Endothelial cell (in vitro differentiated cells): Measurements from ENCODE around the gene H1-8. TPM values are rescaled to one million over a fixed set of nuclear protein-coding genes. Genes with fewer than 3 reads are reported as not detected.
"Not testable (repeated sequence)": the region's sequence is repeated elsewhere in the genome, so short reads cannot be mapped to it uniquely, and the experiment has no call there.

ENCODE experiments used
- DNase-seq: peaks from one replicate; pipeline ENCODE4 v3.0.0; 2021; ENCODE audit warnings: low spot score
- H3K27ac Mint-ChIP-seq: one replicate; pipeline ENCODE4 v1.8.0; 2021; ENCODE audit warnings: mixed read lengths, inconsistent platforms; ENCODE audit not compliant: unreplicated experiment
- H3K27me3 Mint-ChIP-seq: one replicate; pipeline ENCODE4 v1.8.0; 2021; ENCODE audit warnings: mild to moderate bottlenecking, moderate library complexity, mixed read lengths, inconsistent platforms; ENCODE audit not compliant: unreplicated experiment
- H3K36me3 Mint-ChIP-seq: one replicate; pipeline ENCODE4 v1.8.0; 2021; ENCODE audit warnings: mild to moderate bottlenecking, low read depth, mixed read lengths, inconsistent platforms; ENCODE audit not compliant: unreplicated experiment
- H3K4me1 Mint-ChIP-seq: one replicate; pipeline ENCODE4 v1.8.0; 2021; ENCODE audit warnings: mild to moderate bottlenecking, mixed read lengths, inconsistent platforms; ENCODE audit not compliant: unreplicated experiment
- H3K4me3 Mint-ChIP-seq: one replicate; pipeline ENCODE4 v1.8.0; 2021; ENCODE audit warnings: mild to moderate bottlenecking, mixed read lengths, inconsistent platforms; ENCODE audit not compliant: unreplicated experiment
- H3K9me3 Mint-ChIP-seq: one replicate; pipeline ENCODE4 v1.8.0; 2021; ENCODE audit warnings: mixed read lengths, inconsistent platforms; ENCODE audit not compliant: unreplicated experiment
- total RNA-seq: library from RNA; stranded (reverse); fragmentation: NEBNext Ultra II Directional; extraction: Animal tissue kit (Norgen Biotek cat#: 25700); gene quantifications from one replicate; pipeline ENCODE4 v1.2.1, GENCODE V29; 2021; ENCODE audit not compliant: unreplicated experiment
- TF ChIP-seq, protein P1 (sequence below): fragments of 200-600 bp; sonication (generic); IDR thresholded peaks from one replicate; pipeline ENCODE4 v1.5.0; 2021; ENCODE audit warnings: antibody characterized with exemption; ENCODE audit not compliant: unreplicated experiment

Gene H1-8
- total RNA-seq, 1 donor from 2014 or later: 2.7 TPM

GRCh38 chr3:129542747-129543146 lies 228 bp upstream of the H1-8 start:
- no peaks in the 10 kb centered on the region for H3K36me3 Mint-ChIP-seq

GRCh38 chr3:129543999-129544398 lies 1.0 kb downstream of the H1-8 start:
- TF ChIP-seq, protein P1, sequence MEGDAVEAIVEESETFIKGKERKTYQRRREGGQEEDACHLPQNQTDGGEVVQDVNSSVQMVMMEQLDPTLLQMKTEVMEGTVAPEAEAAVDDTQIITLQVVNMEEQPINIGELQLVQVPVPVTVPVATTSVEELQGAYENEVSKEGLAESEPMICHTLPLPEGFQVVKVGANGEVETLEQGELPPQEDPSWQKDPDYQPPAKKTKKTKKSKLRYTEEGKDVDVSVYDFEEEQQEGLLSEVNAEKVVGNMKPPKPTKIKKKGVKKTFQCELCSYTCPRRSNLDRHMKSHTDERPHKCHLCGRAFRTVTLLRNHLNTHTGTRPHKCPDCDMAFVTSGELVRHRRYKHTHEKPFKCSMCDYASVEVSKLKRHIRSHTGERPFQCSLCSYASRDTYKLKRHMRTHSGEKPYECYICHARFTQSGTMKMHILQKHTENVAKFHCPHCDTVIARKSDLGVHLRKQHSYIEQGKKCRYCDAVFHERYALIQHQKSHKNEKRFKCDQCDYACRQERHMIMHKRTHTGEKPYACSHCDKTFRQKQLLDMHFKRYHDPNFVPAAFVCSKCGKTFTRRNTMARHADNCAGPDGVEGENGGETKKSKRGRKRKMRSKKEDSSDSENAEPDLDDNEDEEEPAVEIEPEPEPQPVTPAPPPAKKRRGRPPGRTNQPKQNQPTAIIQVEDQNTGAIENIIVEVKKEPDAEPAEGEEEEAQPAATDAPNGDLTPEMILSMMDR: no peak
- Mint-ChIP-seq H3K27me3 (peaks cover 29% of the 10 kb centered on the region), H3K4me3 (peak overlapping the region; percentile 14), H3K9me3 (no peaks in the 10 kb centered on the region), H3K4me1 (peaks cover 32% of the 10 kb centered on the region), H3K36me3 (peaks cover 5% of the 10 kb centered on the region), H3K27ac (peak overlapping the region; percentile 44)
- no peak for DNase-seq

More at GRCh38 chr3:129542747-129543146, 228 bp upstream of the H1-8 start:
- no peak overlapping the region for H3K4me3 Mint-ChIP-seq
- H3K9me3 Mint-ChIP-seq: no peaks in the 10 kb centered on the region
- DNase-seq: no peak
- H3K4me1 Mint-ChIP-seq: peaks cover 27% of the 10 kb centered on the region
- H3K27ac Mint-ChIP-seq: peak overlapping the region; percentile 52
- peaks cover 17% of the 10 kb centered on the region for H3K27me3 Mint-ChIP-seq
- TF ChIP-seq, protein P1: no peak

DNA sequence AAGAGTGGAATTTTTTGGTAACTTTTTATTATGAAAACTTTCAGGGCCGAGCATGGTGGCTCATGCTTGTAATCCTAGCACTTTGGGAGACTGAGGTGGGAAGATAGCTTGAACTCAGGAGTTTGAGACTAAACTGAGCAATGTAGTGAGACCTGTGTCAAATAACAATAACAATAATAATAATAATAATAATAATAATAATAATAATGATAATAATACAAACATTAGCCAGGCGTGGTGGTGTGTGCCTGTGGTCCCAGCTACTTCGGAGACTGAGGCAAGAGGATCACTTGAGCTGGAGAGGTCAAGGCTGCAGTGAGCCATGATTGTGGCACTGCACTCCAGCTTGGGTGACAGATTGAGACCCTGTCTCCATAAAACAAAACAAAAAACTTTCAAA lies 3.0 kb downstream of the H1-8 start:
- Mint-ChIP-seq H3K27me3 (peaks cover 45% of the 10 kb centered on the region), H3K4me1 (peaks cover 42% of the 10 kb centered on the region)
- not testable (repeated sequence) for H3K4me3 Mint-ChIP-seq, H3K27ac Mint-ChIP-seq, H3K36me3 Mint-ChIP-seq, H3K9me3 Mint-ChIP-seq, DNase-seq

GRCh38 chr3:129547241-129547640 lies 4.3 kb downstream of the H1-8 start:
- Mint-ChIP-seq H3K9me3 (no peaks in the 10 kb centered on the region), H3K4me3 (no peak overlapping the region), H3K36me3 (peaks cover 13% of the 10 kb centered on the region), H3K27me3 (peaks cover 47% of the 10 kb centered on the region), H3K27ac (no peak overlapping the region), H3K4me1 (peaks cover 46% of the 10 kb centered on the region)
- DNase-seq: no peak
- TF ChIP-seq, protein P1: no peak

GRCh38 chr3:129548104-129548965 lies 5.4 kb downstream of the H1-8 start:
- Mint-ChIP-seq H3K9me3 (no peaks in the 10 kb centered on the region), H3K4me1 (peaks cover 45% of the 10 kb centered on the region), H3K27ac (peak overlapping the region; percentile 81)

More at GRCh38 chr3:129548104-129548965, 5.4 kb downstream of the H1-8 start:
- H3K27me3 Mint-ChIP-seq: peaks cover 46% of the 10 kb centered on the region
- peaks cover 21% of the 10 kb centered on the region for H3K36me3 Mint-ChIP-seq
- TF ChIP-seq, protein P1: no peak
- no peak for DNase-seq
- no peak overlapping the region for H3K4me3 Mint-ChIP-seq
